Trophoblast cell (in vitro differentiated cells and primary cell): Measurements from ENCODE around the gene BSND.

Experiments used
- DNase-seq, 2 donors: peaks; one replicate each; pipeline ENCODE4 v3.0.0-alpha.2; 2016
- H2AFZ ChIP-seq: 2 replicates; pipeline ENCODE4 v1.6.1; 2013; ENCODE audit warnings: low read length, moderate library complexity, mild to moderate bottlenecking; ENCODE audit not compliant: insufficient read depth, poor library complexity
- H2AK5ac ChIP-seq: 2 replicates; pipeline ENCODE4 v1.6.1; 2013; ENCODE audit warnings: mild to moderate bottlenecking, low read length
- H2BK120ac ChIP-seq: 2 replicates; pipeline ENCODE4 v1.6.1; 2013; ENCODE audit warnings: low read length, mild to moderate bottlenecking, moderate library complexity; ENCODE audit not compliant: insufficient read depth, poor library complexity
- H2BK12ac ChIP-seq: 2 replicates; pipeline ENCODE4 v1.6.1; 2013; ENCODE audit warnings: mild to moderate bottlenecking, low read length, moderate library complexity
- H2BK5ac ChIP-seq: 2 replicates; pipeline ENCODE4 v1.6.1; 2013; ENCODE audit warnings: low read length, low read depth, moderate library complexity, mild to moderate bottlenecking; ENCODE audit not compliant: poor library complexity
- H3K14ac ChIP-seq: 2 replicates; pipeline ENCODE4 v1.6.1; 2013; ENCODE audit warnings: mild to moderate bottlenecking, low read length
- H3K18ac ChIP-seq: 2 replicates; pipeline ENCODE4 v1.6.1; 2013; ENCODE audit warnings: mild to moderate bottlenecking, low read length
- H3K23ac ChIP-seq: 2 replicates; pipeline ENCODE4 v1.6.1; 2013; ENCODE audit warnings: low read length
- H3K27ac ChIP-seq: 2 replicates; pipeline ENCODE4 v1.5.1; 2013; ENCODE audit warnings: low read depth, mild to moderate bottlenecking, inconsistent platforms, low read length, moderate library complexity
- H3K27me3 ChIP-seq: 2 replicates; pipeline ENCODE4 v1.6.1; 2013; ENCODE audit warnings: inconsistent platforms, mild to moderate bottlenecking, low read length, moderate library complexity; ENCODE audit not compliant: insufficient read depth
- H3K36me3 ChIP-seq, 2 experiments: 1 replicate in 1 of 2; 2 replicates in 1 of 2; pipeline ENCODE4 v1.6.1; 2013; ENCODE audit warnings: low read length in 2 of 2, mild to moderate bottlenecking in 2 of 2, moderate library complexity in 1 of 2; ENCODE audit not compliant: insufficient read depth in 2 of 2, control insufficient read depth in 1 of 2
- H3K4ac ChIP-seq: 2 replicates; pipeline ENCODE4 v1.6.1; 2013; ENCODE audit warnings: low read depth, mild to moderate bottlenecking, low read length, moderate library complexity
- H3K4me1 ChIP-seq, 2 experiments: 1 replicate in 1 of 2; 2 replicates in 1 of 2; pipeline ENCODE4 v1.6.1; 2013; ENCODE audit warnings: low read length in 2 of 2, mild to moderate bottlenecking in 2 of 2, moderate library complexity in 1 of 2; ENCODE audit not compliant: insufficient read depth in 2 of 2, control insufficient read depth in 1 of 2
- H3K4me2 ChIP-seq: 2 replicates; pipeline ENCODE4 v1.6.1; 2013; ENCODE audit warnings: inconsistent platforms, mild to moderate bottlenecking, low read length, moderate library complexity
- H3K4me3 ChIP-seq: 2 replicates; pipeline ENCODE4 v1.5.1; 2013; ENCODE audit warnings: mild to moderate bottlenecking, low read depth, low read length, inconsistent platforms
- H3K79me1 ChIP-seq: one replicate; pipeline ENCODE4 v1.6.1; 2013; ENCODE audit warnings: low read length
- H3K79me2 ChIP-seq: 2 replicates; pipeline ENCODE4 v1.6.1; 2013; ENCODE audit warnings: low read length, mild to moderate bottlenecking; ENCODE audit not compliant: control insufficient read depth, insufficient read depth, poor library complexity
- H3K9ac ChIP-seq: 2 replicates; pipeline ENCODE4 v1.6.1; 2013; ENCODE audit warnings: mild to moderate bottlenecking, low read length
- H3K9me3 ChIP-seq: 2 replicates; pipeline ENCODE4 v1.6.1; 2013; ENCODE audit warnings: low read depth, mild to moderate bottlenecking, control low read depth, inconsistent platforms, low read length; ENCODE audit not compliant: insufficient read depth
- H4K12ac ChIP-seq: 2 replicates; pipeline ENCODE4 v1.6.1; 2013; ENCODE audit warnings: low read depth, mild to moderate bottlenecking, low read length, moderate library complexity
- H4K8ac ChIP-seq: 2 replicates; pipeline ENCODE4 v1.6.1; 2013; ENCODE audit warnings: low read depth, mild to moderate bottlenecking, low read length, moderate library complexity
- H4K91ac ChIP-seq: one replicate; pipeline ENCODE4 v1.6.1; 2013; ENCODE audit warnings: low read depth, mild to moderate bottlenecking, low read length, moderate library complexity
- WGBS: extraction: QIAGEN DNeasy Blood & Tissue Kit; methylation state at CpG from one replicate; pipeline ENCODE4 v1.1.7; 2013; ENCODE audit warnings: missing lambda C conversion rate; ENCODE audit not compliant: insufficient read length, insufficient coverage; ENCODE audit errors: extremely low coverage; 5-methylcytosine and 5-hydroxymethylcytosine counted together

BSND gene

DNA sequence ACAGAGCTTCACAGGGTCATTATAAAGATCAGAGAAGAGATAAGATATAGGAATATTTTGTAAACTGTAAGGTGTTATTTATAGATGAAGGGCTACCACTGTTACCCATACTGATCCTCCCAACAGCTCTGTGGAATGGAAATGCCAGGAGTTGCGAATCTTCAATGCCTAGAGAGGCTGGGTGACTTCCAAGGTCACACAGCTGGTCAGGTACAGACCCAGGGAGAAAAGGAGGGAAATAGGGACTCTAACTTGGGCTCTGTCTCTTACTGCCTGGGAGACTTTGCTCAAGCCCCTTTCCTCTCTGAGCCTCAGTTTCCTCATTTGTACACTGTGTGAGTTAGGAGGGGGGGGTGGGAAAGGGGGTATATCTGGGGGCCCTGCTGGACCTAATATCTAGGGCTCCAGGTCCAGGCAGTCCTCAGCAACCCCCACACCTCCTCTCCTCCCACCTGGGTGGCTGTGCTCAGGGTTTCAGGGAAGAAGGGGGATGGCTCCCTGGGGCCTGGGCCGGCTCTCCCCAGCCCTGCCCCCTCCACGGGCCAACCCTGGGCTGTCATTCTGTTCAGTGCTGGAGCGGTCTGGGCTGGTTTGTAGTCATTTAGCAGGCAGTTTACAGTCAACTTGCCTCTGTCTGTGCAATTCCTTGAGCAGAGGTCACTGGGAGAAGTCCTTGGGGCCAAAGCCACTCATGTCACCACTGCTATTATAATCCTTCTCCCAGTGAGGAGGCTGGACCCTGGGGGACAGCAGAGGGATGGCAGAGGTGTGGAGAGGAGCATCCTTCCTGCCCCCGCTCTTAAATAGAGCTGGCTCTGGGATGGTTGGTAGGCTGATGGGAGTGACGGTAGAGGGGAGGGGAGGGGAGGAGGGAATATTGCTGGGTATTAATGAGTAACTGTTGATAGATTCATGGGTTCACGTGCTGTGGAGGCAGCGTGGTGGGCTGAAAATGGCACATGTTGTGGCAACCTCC, 1.7 kb downstream of the BSND start:
- H4K12ac ChIP-seq: no peak overlapping the region
- no peak overlapping the region for H3K18ac ChIP-seq
- no peak overlapping the region for H3K9ac ChIP-seq
- H3K36me3 ChIP-seq: no peaks in the 10 kb centered on the region
- H3K23ac ChIP-seq: no peak overlapping the region
- no peak overlapping the region for H3K4me3 ChIP-seq
- no peak overlapping the region for H2BK120ac ChIP-seq
- WGBS: no CpG with 5 or more reads among the region's 8 CpGs
- no peak for DNase-seq
- H2AK5ac ChIP-seq: no peak overlapping the region
- H2BK12ac ChIP-seq: no peak overlapping the region
- H3K79me2 ChIP-seq: no peaks in the 10 kb centered on the region
- no peak overlapping the region for H3K4ac ChIP-seq
- H3K4me1 ChIP-seq: peaks cover 6 to 8% of the 10 kb centered on the region in 2 experiments
- H2AFZ ChIP-seq: no peak overlapping the region
- H3K14ac ChIP-seq: no peak overlapping the region
- no peak overlapping the region for H3K27ac ChIP-seq
- no peak overlapping the region for H4K8ac ChIP-seq
- H3K79me1 ChIP-seq: peaks cover 2% of the 10 kb centered on the region
- H3K27me3 ChIP-seq: no peaks in the 10 kb centered on the region
- peaks cover 1% of the 10 kb centered on the region for H3K9me3 ChIP-seq
- no peak overlapping the region for H4K91ac ChIP-seq
- no peak overlapping the region for H3K4me2 ChIP-seq
- no peak overlapping the region for H2BK5ac ChIP-seq

DNA sequence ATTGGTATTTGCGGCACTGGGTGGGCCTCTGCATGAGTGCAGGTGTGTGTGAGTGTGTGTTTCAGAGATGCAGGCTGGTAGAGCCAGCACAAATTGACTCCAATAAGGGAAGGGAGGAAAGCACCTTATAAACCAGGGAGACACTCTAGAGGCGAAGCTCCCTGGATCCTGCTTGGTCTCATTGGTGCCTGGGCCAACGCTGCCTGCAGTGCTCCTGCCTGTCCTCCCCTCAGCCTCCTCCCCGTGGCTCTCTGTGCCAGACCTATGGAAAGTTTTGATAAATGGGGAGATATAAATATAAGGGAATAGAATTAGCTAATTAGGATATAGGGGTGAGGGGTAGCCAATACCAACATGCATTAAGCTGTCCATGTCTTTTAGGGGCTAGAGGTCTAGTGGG, 2.6 kb downstream of the BSND start:
- H2BK120ac ChIP-seq: no peak overlapping the region
- no peak overlapping the region for H2BK5ac ChIP-seq
- no peaks in the 10 kb centered on the region for H3K27me3 ChIP-seq
- H3K27ac ChIP-seq: no peak overlapping the region
- no peak for DNase-seq
- no peak overlapping the region for H2BK12ac ChIP-seq
- H2AFZ ChIP-seq: no peak overlapping the region
- H2AK5ac ChIP-seq: no peak overlapping the region
- H3K79me2 ChIP-seq: no peaks in the 10 kb centered on the region
- H4K12ac ChIP-seq: no peak overlapping the region
- no CpG with 5 or more reads among the region's 4 CpGs for WGBS
- no peak overlapping the region for H3K4me3 ChIP-seq
- H4K91ac ChIP-seq: no peak overlapping the region
- H3K14ac ChIP-seq: no peak overlapping the region
- H3K23ac ChIP-seq: no peak overlapping the region
- H3K36me3 ChIP-seq: no peaks in the 10 kb centered on the region
- H3K4ac ChIP-seq: no peak overlapping the region
- H3K9me3 ChIP-seq: peaks cover 1% of the 10 kb centered on the region
- H3K4me1 ChIP-seq: peaks cover 3 to 5% of the 10 kb centered on the region in 2 experiments
- H3K9ac ChIP-seq: no peak overlapping the region
- no peak overlapping the region for H3K4me2 ChIP-seq
- no peak overlapping the region for H3K18ac ChIP-seq
- no peaks in the 10 kb centered on the region for H3K79me1 ChIP-seq
- no peak overlapping the region for H4K8ac ChIP-seq

DNA sequence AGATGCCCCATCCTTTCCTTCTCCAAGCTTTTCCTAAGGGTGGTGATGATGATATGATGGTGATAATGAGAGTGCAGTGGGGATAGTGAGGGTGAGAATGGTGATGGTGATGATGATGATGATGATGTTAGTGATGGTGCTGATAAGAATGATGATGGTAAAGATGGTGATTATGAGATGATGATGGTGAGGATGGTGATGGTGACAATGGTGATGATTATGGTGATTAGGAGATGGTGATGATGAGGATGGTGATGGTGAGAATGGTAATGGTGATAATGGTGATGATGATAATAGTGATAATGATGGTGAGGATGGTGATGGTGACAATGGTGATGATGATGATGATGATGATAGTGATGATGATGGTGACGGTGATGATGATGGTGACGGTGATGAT, 4.0 kb downstream of the BSND start:
- Histone ChIP-seq H4K91ac (no peak overlapping the region), H3K27me3 (no peaks in the 10 kb centered on the region)
- WGBS: no CpG with 5 or more reads among the region's 2 CpGs

DNA sequence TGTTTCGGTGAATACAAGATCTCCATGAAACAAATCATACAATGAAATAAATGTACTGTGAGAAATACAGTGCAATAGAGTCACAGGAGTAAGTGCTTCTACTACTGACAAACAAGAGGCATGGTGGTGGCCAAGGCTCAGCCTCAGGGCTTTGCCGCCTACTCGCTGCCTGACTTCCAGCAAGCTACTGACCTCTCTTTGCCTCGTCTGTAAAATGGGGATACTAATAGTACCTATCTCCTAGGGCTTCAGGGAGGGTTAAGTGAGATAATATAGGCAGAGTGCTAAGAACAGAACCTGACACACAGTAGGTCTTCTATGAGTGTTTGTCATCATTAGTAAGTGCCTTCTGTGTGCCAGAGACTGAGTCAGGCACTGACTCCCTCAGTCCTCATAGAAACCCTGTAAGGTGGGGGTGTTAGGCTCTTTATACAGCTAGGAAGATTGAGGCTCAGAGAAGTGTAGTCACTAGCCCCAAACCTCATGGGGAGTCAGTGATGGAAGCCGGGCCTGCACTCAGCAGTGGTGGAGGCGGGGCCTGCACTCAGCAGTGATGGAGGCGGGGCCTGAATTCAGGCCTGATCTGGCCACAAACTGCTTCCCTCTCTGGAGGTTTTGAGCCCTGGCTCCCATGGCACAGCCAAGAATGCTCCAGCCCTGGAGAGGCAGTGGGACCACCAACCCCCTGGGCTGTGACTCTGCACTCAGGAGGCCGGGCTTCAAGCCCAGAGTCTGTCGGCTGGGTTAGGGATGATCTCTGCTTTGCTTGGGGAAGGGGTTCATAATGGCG, 6.8 kb downstream of the BSND start:
- H2BK5ac ChIP-seq: no peak overlapping the region
- H3K4me1 ChIP-seq: no peaks in the 10 kb centered on the region
- H3K4ac ChIP-seq: no peak overlapping the region
- no peak overlapping the region for H3K4me2 ChIP-seq
- no peak overlapping the region for H4K8ac ChIP-seq
- H3K4me3 ChIP-seq: no peak overlapping the region
- no peak overlapping the region for H4K91ac ChIP-seq
- no peaks in the 10 kb centered on the region for H3K36me3 ChIP-seq
- peaks cover 8% of the 10 kb centered on the region for H3K9me3 ChIP-seq
- WGBS: no CpG with 5 or more reads among the region's 10 CpGs
- no peak overlapping the region for H3K9ac ChIP-seq
- no peak overlapping the region for H2AFZ ChIP-seq
- no peak overlapping the region for H4K12ac ChIP-seq
- H3K18ac ChIP-seq: no peak overlapping the region
- H2AK5ac ChIP-seq: no peak overlapping the region
- no peaks in the 10 kb centered on the region for H3K79me1 ChIP-seq
- DNase-seq: no peak
- no peaks in the 10 kb centered on the region for H3K27me3 ChIP-seq
- H3K27ac ChIP-seq: no peak overlapping the region
- H2BK12ac ChIP-seq: no peak overlapping the region
- no peaks in the 10 kb centered on the region for H3K79me2 ChIP-seq
- H3K23ac ChIP-seq: no peak overlapping the region
- no peak overlapping the region for H2BK120ac ChIP-seq
- no peak overlapping the region for H3K14ac ChIP-seq

More for the DNA sequence above, 4.0 kb downstream of the BSND start:
- Histone ChIP-seq H2AFZ (no peak overlapping the region), H3K9ac (no peak overlapping the region), H3K4me1 (no peaks in the 10 kb centered on the region), H3K79me2 (no peaks in the 10 kb centered on the region), H2BK120ac (no peak overlapping the region), H3K4me2 (no peak overlapping the region), H4K12ac (no peak overlapping the region), H3K27ac (no peak overlapping the region), H3K23ac (no peak overlapping the region), H2AK5ac (no peak overlapping the region), H3K36me3 (no peaks in the 10 kb centered on the region), H4K8ac (no peak overlapping the region), H3K4ac (no peak overlapping the region), H2BK5ac (no peak overlapping the region), H3K18ac (no peak overlapping the region), H3K9me3 (peaks cover 1% of the 10 kb centered on the region), H3K14ac (no peak overlapping the region), H2BK12ac (no peak overlapping the region), H3K4me3 (no peak overlapping the region), H3K79me1 (no peaks in the 10 kb centered on the region)
- DNase-seq: no peak
